Measurements from ENCODE around the gene KCNK1.

- TF ChIP-seq CTCF (IDR thresholded peaks at IDR 0.05) (no peak), ZFX (IDR thresholded peaks at IDR 0.05; ENCODE audit: borderline replicate concordance) (no peak)
Observed at GRCh38 chr1:233721004-233721595, 107.2 kb downstream of the KCNK1 start.
